ENCODE data around the gene SMARCC1.

SMARCC1 gene

DNA sequence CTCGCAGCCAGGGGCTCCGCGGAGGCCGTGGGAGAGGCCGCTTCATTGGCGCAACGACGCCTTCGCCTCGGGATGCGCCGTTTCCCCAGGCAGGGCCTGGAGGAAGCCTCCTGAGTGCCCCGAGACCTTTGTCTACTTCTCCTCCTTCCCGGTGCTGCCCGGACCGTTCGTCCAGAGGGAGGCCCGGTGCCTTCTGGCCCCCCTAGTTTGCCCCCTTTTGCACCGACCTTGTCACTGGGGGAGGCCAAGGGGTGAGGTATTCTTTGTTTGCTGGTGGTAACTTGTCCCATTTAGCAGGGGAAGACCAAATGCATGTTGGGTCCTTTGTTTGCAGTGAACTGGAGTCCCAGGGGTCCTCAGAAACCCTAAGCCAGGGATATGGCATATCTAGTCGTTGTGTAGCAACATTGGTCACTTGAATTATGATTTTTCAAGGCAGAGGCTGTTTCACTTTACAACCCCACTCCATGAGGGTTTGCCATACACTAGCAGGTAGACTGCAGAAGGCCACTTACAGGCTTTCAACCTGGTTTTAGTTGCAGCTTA is 21.9 kb upstream of the SMARCC1 start:
- FAIRE-seq, result no peak
- TF ChIP-seq, protein P1, sequence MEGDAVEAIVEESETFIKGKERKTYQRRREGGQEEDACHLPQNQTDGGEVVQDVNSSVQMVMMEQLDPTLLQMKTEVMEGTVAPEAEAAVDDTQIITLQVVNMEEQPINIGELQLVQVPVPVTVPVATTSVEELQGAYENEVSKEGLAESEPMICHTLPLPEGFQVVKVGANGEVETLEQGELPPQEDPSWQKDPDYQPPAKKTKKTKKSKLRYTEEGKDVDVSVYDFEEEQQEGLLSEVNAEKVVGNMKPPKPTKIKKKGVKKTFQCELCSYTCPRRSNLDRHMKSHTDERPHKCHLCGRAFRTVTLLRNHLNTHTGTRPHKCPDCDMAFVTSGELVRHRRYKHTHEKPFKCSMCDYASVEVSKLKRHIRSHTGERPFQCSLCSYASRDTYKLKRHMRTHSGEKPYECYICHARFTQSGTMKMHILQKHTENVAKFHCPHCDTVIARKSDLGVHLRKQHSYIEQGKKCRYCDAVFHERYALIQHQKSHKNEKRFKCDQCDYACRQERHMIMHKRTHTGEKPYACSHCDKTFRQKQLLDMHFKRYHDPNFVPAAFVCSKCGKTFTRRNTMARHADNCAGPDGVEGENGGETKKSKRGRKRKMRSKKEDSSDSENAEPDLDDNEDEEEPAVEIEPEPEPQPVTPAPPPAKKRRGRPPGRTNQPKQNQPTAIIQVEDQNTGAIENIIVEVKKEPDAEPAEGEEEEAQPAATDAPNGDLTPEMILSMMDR (IDR thresholded peaks at IDR 0.05; ENCODE audit: insufficient read depth, missing control alignments), result no peak
- DNase-seq (ENCODE audit: insufficient read length, low spot score), result no peak

DNA sequence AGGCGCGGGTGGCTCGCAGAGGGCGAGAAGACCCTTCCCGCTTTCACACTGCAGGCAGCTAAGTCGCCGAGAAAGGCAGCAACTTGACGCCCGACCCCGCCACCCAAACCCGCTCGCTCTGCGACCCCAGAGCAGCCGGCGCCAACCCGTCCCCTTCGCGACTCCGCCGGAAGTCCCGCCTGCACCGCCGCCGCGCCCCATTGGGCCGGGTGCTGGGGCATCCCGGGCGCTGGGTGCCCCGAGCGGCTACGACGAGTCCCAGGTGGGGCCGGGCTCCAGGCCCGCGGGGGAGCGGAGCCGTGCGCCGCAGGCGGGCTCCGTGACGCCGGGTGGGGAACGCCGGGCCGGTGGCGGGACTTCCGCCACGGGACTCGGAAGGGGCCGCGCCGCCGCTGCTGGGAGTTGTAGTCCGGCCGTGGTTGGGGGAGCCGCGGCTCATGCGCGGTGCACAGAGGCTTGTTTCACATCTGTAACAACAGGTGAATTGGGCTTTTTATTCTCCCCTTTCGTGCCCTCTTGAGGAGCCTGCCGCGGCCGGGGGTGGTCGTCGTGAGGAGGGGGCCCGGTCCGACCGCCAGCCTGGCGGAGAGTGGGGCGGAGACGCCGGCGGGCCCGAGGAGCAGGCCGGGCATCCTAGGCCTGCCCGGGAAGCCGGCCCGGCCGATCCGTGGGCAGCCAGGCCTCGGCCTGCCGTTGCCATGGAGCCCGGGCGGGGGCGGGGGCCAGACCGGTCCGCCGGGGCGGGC is 21.2 kb upstream of the SMARCC1 start, which contains the start of gene DHX30:
Gene DHX30, plus strand, starts transcription at position 405 of the 746 bp plus-strand sequence. CDS start 7,546 bp downstream, outside the sequence.
- TF ChIP-seq, protein P1 (IDR thresholded peaks at IDR 0.05; ENCODE audit: insufficient read depth, missing control alignments), result no peak
- FAIRE-seq (no peak), DNase-seq (ENCODE audit: insufficient read length, low spot score) (peak; percentile 75)

DNA sequence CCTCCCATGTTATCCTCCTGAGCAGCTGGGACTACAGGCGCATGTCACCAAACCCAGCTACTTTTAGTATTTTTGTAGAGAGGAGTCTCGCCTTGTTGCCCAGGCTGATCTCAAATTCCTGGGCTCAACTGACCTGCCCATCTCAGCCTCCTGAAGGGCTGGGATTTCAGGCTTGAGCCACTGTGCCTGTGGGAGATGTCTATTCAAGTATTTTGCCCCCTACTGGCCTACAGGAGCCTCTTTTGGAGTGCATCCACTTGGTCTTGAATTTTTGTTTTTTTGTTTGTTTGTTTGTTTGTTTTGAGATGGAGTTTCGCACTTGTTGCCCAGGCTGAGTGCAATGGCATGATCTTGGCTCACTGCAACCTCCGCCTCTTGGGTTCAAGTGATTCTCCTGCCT is 18.0 kb upstream of the SMARCC1 start:
- DNase-seq (ENCODE audit: insufficient read length, low spot score), result no peak
- FAIRE-seq, result no peak
- TF ChIP-seq, protein P1 (IDR thresholded peaks at IDR 0.05; ENCODE audit: insufficient read depth, missing control alignments), result peak; percentile 11

DNA sequence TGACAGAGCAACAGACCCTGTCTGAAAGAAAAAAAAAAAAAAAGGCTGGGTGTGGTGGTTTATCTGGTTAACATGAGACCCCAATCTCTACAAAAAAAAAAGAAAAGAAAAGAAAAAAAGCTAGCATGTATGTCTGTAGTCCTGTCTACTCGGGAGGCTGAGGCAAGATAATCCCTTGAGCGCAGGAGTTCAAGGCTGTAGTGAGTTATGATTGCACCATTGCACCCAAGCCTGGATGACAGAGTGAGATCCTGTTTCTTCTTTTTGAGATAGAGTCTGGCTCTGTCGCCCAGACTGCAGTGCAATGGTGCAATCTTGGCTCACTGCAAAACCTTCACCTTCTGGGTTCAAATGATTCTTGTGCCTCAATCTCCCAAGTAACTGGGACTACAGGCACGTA is 12.9 kb upstream of the SMARCC1 start:
- FAIRE-seq, result no peak

DNA sequence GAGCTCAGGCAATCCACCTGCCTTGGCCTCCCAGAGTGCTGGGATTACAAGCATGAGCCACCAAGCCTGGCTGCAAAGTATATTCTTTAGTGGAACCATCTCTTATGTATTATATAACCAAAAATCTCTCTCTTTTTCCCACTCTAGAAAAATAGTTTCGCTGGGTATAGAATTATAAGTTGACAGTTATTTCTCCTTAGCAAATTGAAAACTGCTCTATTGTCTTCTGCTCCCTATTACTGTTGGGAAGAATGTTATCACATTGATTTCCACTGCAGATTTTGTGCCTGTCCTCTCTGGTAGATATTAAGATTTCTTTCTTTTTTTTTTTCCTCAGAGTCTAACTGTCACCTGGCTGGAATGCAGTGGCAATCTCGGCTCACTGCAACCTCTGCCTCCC is 11.0 kb upstream of the SMARCC1 start:
- DNase-seq (ENCODE audit: insufficient read length, low spot score), result no peak
- no peak for FAIRE-seq
- TF ChIP-seq, protein P1 (IDR thresholded peaks at IDR 0.05; ENCODE audit: insufficient read depth, missing control alignments), result no peak

More for the DNA sequence above, 12.9 kb upstream of the SMARCC1 start:
- no peak for DNase-seq (ENCODE audit: insufficient read length, low spot score)
- TF ChIP-seq, protein P1 (IDR thresholded peaks at IDR 0.05; ENCODE audit: insufficient read depth, missing control alignments), result no peak

DNA sequence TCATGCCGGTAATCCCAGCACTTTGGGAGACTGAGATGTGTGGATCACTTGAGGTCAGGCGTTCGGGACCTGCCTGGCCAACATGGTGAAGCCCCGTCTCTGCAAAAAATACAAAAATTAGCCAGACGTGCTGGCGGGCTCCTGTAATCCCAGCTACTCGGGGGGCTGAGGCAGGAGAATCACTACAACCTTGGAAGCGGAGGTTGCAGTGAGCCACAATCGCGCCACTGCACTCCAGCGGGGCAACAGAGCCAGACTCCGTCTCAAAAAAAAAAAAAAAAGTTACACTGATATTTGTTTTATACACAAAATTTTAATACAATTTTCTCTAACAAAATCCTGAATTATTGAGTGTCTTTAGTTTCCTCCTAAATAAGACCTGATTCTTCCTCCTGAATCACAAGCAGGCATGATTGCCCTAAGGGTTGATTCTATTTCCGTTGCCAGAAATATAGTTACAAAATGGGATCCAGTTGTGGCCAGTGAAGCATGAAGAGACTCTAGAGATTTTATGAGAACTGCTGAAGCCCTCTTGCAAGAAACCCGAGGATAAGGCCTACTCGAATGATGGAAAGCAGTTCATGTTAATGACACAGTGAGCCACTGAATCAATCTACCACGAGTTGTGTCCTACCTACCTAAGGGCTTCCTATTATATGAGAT is 9.6 kb upstream of the SMARCC1 start:
- DNase-seq (ENCODE audit: insufficient read length, low spot score) (no peak), FAIRE-seq (no peak)
- TF ChIP-seq, protein P1 (IDR thresholded peaks at IDR 0.05; ENCODE audit: insufficient read depth, missing control alignments), result no peak
